Upper lobe of left lung (tissue), 6 donors: ENCODE results near the gene MADD. TPM values are rescaled to one million over a fixed set of nuclear protein-coding genes. Genes with fewer than 3 reads are reported as not detected.

Experiments
- ATAC-seq, 2 donors: fragments of 200-7000 bp; cut with Tn5 transposase; one replicate each; pipeline ENCODE4 v1.9.1; 2022; ENCODE audit warnings: mild to moderate bottlenecking in 2 of 2, moderate library complexity in 2 of 2; ENCODE audit not compliant: low FRiP score in 2 of 2
- DNase-seq, 2 donors: peaks; one replicate each; pipeline ENCODE4 v3.0.0-alpha.2; 2019 to 2020
- H3K27ac ChIP-seq, 4 donors: fragments of 200-600 bp; sonication (generic); one replicate each; pipeline ENCODE4 v1.5.1; 2016 to 2019
- H3K27me3 ChIP-seq, 4 donors: fragments of 200-600 bp; sonication (generic); one replicate each; pipeline ENCODE4 v1.5.1; 2017 to 2019
- H3K36me3 ChIP-seq, 4 donors: fragments of 200-600 bp; sonication (generic); one replicate each; pipeline ENCODE4 v1.5.1; 2016 to 2019
- H3K4me1 ChIP-seq, 4 donors: fragments of 200-600 bp; sonication (generic); one replicate each; pipeline ENCODE4 v1.5.1; 2018 to 2019
- H3K4me3 ChIP-seq, 4 donors: fragments of 200-600 bp; sonication (generic); one replicate each; pipeline ENCODE4 v1.5.1; 2017 to 2019; ENCODE audit warnings: mild to moderate bottlenecking in 2 of 4, moderate library complexity in 1 of 4
- H3K9me3 ChIP-seq, 4 donors: fragments of 200-600 bp; sonication (generic); one replicate each; pipeline ENCODE4 v1.5.1; 2018 to 2019
- CTCF ChIP-seq, 6 experiments: fragments of 450-650 bp in 4 of 6; fragments of 200-600 bp in 2 of 6; sonication (generic) in 2 of 6; IDR thresholded peaks; one replicate each; pipeline ENCODE4 v1.5.1; 2016 to 2019; ENCODE audit warnings: antibody characterized with exemption in 6 of 6
- EP300 ChIP-seq, 4 donors: sonication (generic); formaldehyde crosslinking; IDR thresholded peaks; one replicate each; pipeline ENCODE4 v1.5.1; 2017; ENCODE audit warnings: antibody characterized with exemption in 4 of 4, control low read depth in 2 of 4
- POLR2A ChIP-seq, 4 donors: fragments of 450-650 bp; IDR thresholded peaks; one replicate each; pipeline ENCODE4 v1.5.1; 2016 to 2017; ENCODE audit warnings: antibody characterized with exemption in 4 of 4, mild to moderate bottlenecking in 2 of 4
- POLR2AphosphoS5 ChIP-seq, 2 donors: sonication (generic); formaldehyde crosslinking; IDR thresholded peaks; one replicate each; pipeline ENCODE4 v1.5.1; 2017; ENCODE audit warnings: antibody characterized with exemption in 2 of 2
- whole genome bisulfite sequencing, 2 donors: methylation state at CpG; one replicate each; pipeline ENCODE4 v1.1.5; 2017 to 2018; 5-methylcytosine and 5-hydroxymethylcytosine counted together
- total RNA-seq, 6 donors: library from RNA; depleted of rRNA in 4 of 6; stranded (reverse); fragments of >200 nt in 4 of 6; gene quantifications; one replicate each; pipeline versions ENCODE4 v1.1.0 to v1.2.1, GENCODE V29; 2016 to 2021
- donor health status: DM: no; HTN: no; CAD: no; lungs with moderate emphysema.
- donor health status: DM: no; HTN: yes; CAD: no; lungs with severe emphysema.

The MADD gene
- total RNA-seq, 6 donors from 2014 or later, result 39.6 to 129 (median 47.9) TPM

GRCh38 chr11:47331454-47332302 lies 61.7 kb downstream of the MADD start:
- Histone ChIP-seq H3K27ac (no peak overlapping the region), H3K4me1 (peaks cover 0 to 6% (median 3%) of the 10 kb centered on the region in 4 donors), H3K4me3 (no peak overlapping the region), H3K9me3 (no peaks in the 10 kb centered on the region), H3K27me3 (no peaks in the 10 kb centered on the region), H3K36me3 (peaks cover 0 to 36% (median 10%) of the 10 kb centered on the region in 4 donors)
- no peak for ATAC-seq
- no peak for TF ChIP-seq POLR2A (IDR thresholded peaks at IDR 0.05)
- no peak for TF ChIP-seq CTCF (IDR thresholded peaks at IDR 0.05)
- TF ChIP-seq POLR2AphosphoS5 (IDR thresholded peaks at IDR 0.05), result no peak
- no peak for TF ChIP-seq EP300 (IDR thresholded peaks at IDR 0.05)
- DNase-seq, result no peak
- WGBS, 2 donors, result 76 to 86% methylated on average over 9 to 20 of the region's 21 CpGs

- H3K4me3 ChIP-seq, result no peak overlapping the region
- H3K27me3 ChIP-seq, result no peaks in the 10 kb centered on the region
- TF ChIP-seq POLR2A (IDR thresholded peaks at IDR 0.05) (no peak), CTCF (IDR thresholded peaks at IDR 0.05) (no peak), POLR2AphosphoS5 (IDR thresholded peaks at IDR 0.05) (no peak), EP300 (IDR thresholded peaks at IDR 0.05) (no peak)
- 25 to 81% methylated on average over 2 to 13 of the region's 13 CpGs for WGBS, 2 donors
- peaks cover 0 to 6% (median 3%) of the 10 kb centered on the region in 4 donors for H3K4me1 ChIP-seq
- no peaks in the 10 kb centered on the region for H3K9me3 ChIP-seq
- no peak overlapping the region for H3K27ac ChIP-seq
- peaks cover 0 to 29% (median 7%) of the 10 kb centered on the region in 4 donors for H3K36me3 ChIP-seq
- ATAC-seq (no peak), DNase-seq (no peak)
These were observed 62.4 kb downstream of the MADD start for GRCh38 chr11:47332303-47332711.

- WGBS, 2 donors, result 89 to 90% methylated on average over 11 to 16 of the region's 20 CpGs
- ATAC-seq (no peak), DNase-seq (no peak)
- Histone ChIP-seq H3K9me3 (no peaks in the 10 kb centered on the region), H3K4me3 (no peak overlapping the region), H3K4me1 (peaks cover 0 to 6% (median 3%) of the 10 kb centered on the region in 4 donors), H3K36me3 (peaks cover 0 to 23% (median 5%) of the 10 kb centered on the region in 4 donors), H3K27ac (no peak overlapping the region), H3K27me3 (no peaks in the 10 kb centered on the region)
- TF ChIP-seq POLR2A (IDR thresholded peaks at IDR 0.05) (no peak), POLR2AphosphoS5 (IDR thresholded peaks at IDR 0.05) (no peak), EP300 (IDR thresholded peaks at IDR 0.05) (no peak), CTCF (IDR thresholded peaks at IDR 0.05) (no peak)
These were observed 63.0 kb downstream of the MADD start for GRCh38 chr11:47332791-47333525.

- WGBS, 2 donors, result 94% methylated on average over 14 of the region's 14 CpGs; no CpG with 5 or more reads in 1 of the 2 donors
- TF ChIP-seq POLR2AphosphoS5 (IDR thresholded peaks at IDR 0.05) (no peak), CTCF (IDR thresholded peaks at IDR 0.05) (no peak), EP300 (IDR thresholded peaks at IDR 0.05) (no peak), POLR2A (IDR thresholded peaks at IDR 0.05) (no peak)
- no peak for ATAC-seq
- Histone ChIP-seq H3K4me3 (no peak overlapping the region), H3K27me3 (no peaks in the 10 kb centered on the region), H3K4me1 (peaks cover 0 to 6% (median 3%) of the 10 kb centered on the region in 4 donors), H3K36me3 (peaks cover 0 to 17% (median 5%) of the 10 kb centered on the region in 4 donors), H3K9me3 (no peaks in the 10 kb centered on the region), H3K27ac (no peak overlapping the region)
- no peak for DNase-seq
These were observed 63.6 kb downstream of the MADD start for GRCh38 chr11:47333526-47333845.
